OCI-LY3 (cell line): Measurements from ENCODE around the gene ASCL5.
A peak's percentile ranks its signal among the peaks of the same experiment; 100 is the strongest.

Experiments
- H2AFZ ChIP-seq: fragments of 200-600, 300-600 bp; shearing (Covaris generic); 2 replicates; pipeline ENCODE4 v1.6.0; 2014; ENCODE audit warnings: antibody characterized with exemption, low read depth, low read length
- H3K27ac ChIP-seq: fragments of 200-600, 300-600 bp; sonication (generic); 2 replicates; pipeline ENCODE4 v1.5.1; 2014; ENCODE audit warnings: mild to moderate bottlenecking, low read length, moderate library complexity, mixed read lengths
- H3K27me3 ChIP-seq: fragments of 200-600, 300-600 bp; sonication (generic); 2 replicates; pipeline ENCODE4 v1.6.1; 2014; ENCODE audit warnings: low read depth, low read length, mixed read lengths
- H3K36me3 ChIP-seq: fragments of 200-600, 300-600 bp; sonication (generic); replicated peaks from 2 replicates; pipeline ENCODE3; 2014; ENCODE audit warnings: low read depth, low read length, mixed read lengths
- H3K4me1 ChIP-seq: fragments of 300-600, 200-600 bp; sonication (generic); 2 replicates; pipeline ENCODE4 v1.6.1; 2014; ENCODE audit warnings: low read length, mixed read lengths
- H3K4me2 ChIP-seq: fragments of 200-600, 300-600 bp; sonication (generic); 2 replicates; pipeline ENCODE4 v1.6.1; 2014; ENCODE audit warnings: low read length, mixed read lengths
- H3K4me3 ChIP-seq: fragments of 300-600, 200-600 bp; sonication (generic); 2 replicates; pipeline ENCODE4 v1.5.1; 2014; ENCODE audit warnings: antibody characterized with exemption, mild to moderate bottlenecking, low read length, moderate library complexity
- H3K79me2 ChIP-seq: fragments of 300-600, 200-600 bp; shearing (Covaris generic); 2 replicates; pipeline ENCODE4 v1.6.1; 2014; ENCODE audit warnings: mild to moderate bottlenecking, low read length, mixed read lengths
- H3K9ac ChIP-seq: fragments of 300-600, 200-600 bp; shearing (Covaris generic); 2 replicates; pipeline ENCODE4 v1.6.0; 2014; ENCODE audit warnings: mild to moderate bottlenecking, low read length, moderate library complexity
- H3K9me3 ChIP-seq: fragments of 200-600, 300-600 bp; shearing (Covaris generic); 2 replicates; pipeline ENCODE4 v1.6.1; 2014; ENCODE audit warnings: low read length, mixed read lengths; ENCODE audit not compliant: insufficient read depth
- H4K20me1 ChIP-seq: fragments of 200-600, 300-600 bp; sonication (generic); 2 replicates; pipeline ENCODE4 v1.6.1; 2016; ENCODE audit warnings: low read length, mixed read lengths; ENCODE audit not compliant: insufficient read depth
- CTCF ChIP-seq: fragments of 200-600, 300-600 bp; sonication (generic); IDR thresholded peaks from 2 replicates; pipeline ENCODE4 v1.5.1; 2014; ENCODE audit warnings: antibody characterized with exemption, low read length, low read depth
- EZH2phosphoT487 ChIP-seq: fragments of 200-600 bp; shearing (Covaris generic); IDR thresholded peaks from 2 replicates; pipeline ENCODE4 v1.6.1; 2018; ENCODE audit warnings: antibody characterized with exemption, mixed run types, low read depth

Gene ASCL5

GRCh38 chr1:201114245-201115131 lies 12.5 kb downstream of the ASCL5 start:
- peak overlapping the region; percentile 87 for H3K4me2 ChIP-seq
- H3K4me3 ChIP-seq = peak overlapping the region; percentile 59
- TF ChIP-seq CTCF = peak; percentile 85
- no peak for TF ChIP-seq EZH2phosphoT487
- H3K27ac ChIP-seq = no peak overlapping the region
- H3K4me1 ChIP-seq = peaks cover 6% of the 10 kb centered on the region
- H4K20me1 ChIP-seq = no peaks in the 10 kb centered on the region
- peak overlapping the region; percentile 38; the same call in 1 of the 2 replicates for H3K9ac ChIP-seq
- H2AFZ ChIP-seq = peak overlapping the region; percentile 37; the same call in 1 of the 2 replicates
- peaks cover 12% of the 10 kb centered on the region; the same call in 1 of the 2 replicates for H3K27me3 ChIP-seq
- no peaks in the 10 kb centered on the region for H3K9me3 ChIP-seq
- H3K79me2 ChIP-seq = no peaks in the 10 kb centered on the region
- no peaks in the 10 kb centered on the region for H3K36me3 ChIP-seq

- TF ChIP-seq CTCF = no peak
- no peak for TF ChIP-seq EZH2phosphoT487
- H3K9me3 ChIP-seq = no peaks in the 10 kb centered on the region
- peak overlapping the region; percentile 87 for H3K4me2 ChIP-seq
- peaks cover 12% of the 10 kb centered on the region; the same call in 1 of the 2 replicates for H3K27me3 ChIP-seq
- H3K4me1 ChIP-seq = peaks cover 4% of the 10 kb centered on the region
- no peaks in the 10 kb centered on the region for H4K20me1 ChIP-seq
- H2AFZ ChIP-seq = peak overlapping the region; percentile 37; the same call in 1 of the 2 replicates
- H3K36me3 ChIP-seq = no peaks in the 10 kb centered on the region
- H3K27ac ChIP-seq = no peak overlapping the region
- H3K4me3 ChIP-seq = peak overlapping the region; percentile 59
- H3K79me2 ChIP-seq = no peaks in the 10 kb centered on the region
- H3K9ac ChIP-seq = peak overlapping the region; percentile 38; the same call in 1 of the 2 replicates
These were observed 13.3 kb downstream of the ASCL5 start for GRCh38 chr1:201113451-201114244.

GRCh38 chr1:201112926-201113325 lies 14.1 kb downstream of the ASCL5 start:
- Histone ChIP-seq H4K20me1 (no peaks in the 10 kb centered on the region), H3K4me3 (no peak overlapping the region), H3K4me1 (peaks cover 4% of the 10 kb centered on the region), H3K79me2 (no peaks in the 10 kb centered on the region), H3K4me2 (no peak overlapping the region), H3K27me3 (peaks cover 12% of the 10 kb centered on the region; the same call in 1 of the 2 replicates), H3K27ac (no peak overlapping the region), H3K36me3 (no peaks in the 10 kb centered on the region), H3K9ac (no peak overlapping the region), H3K9me3 (no peaks in the 10 kb centered on the region), H2AFZ (no peak overlapping the region)
- TF ChIP-seq CTCF = no peak
- TF ChIP-seq EZH2phosphoT487 = no peak

- Histone ChIP-seq H4K20me1 (no peaks in the 10 kb centered on the region), H3K9me3 (no peaks in the 10 kb centered on the region), H3K4me2 (no peak within 1 kb of the TSS), H3K27me3 (0 out of 2 replicates have a peak, but pooled peaks cover 6% of the 10 kb centered on the region), H3K36me3 (no peaks in the 10 kb centered on the region), H3K79me2 (no peaks in the 10 kb centered on the region), H2AFZ (no peak within 1 kb of the TSS), H3K9ac (no peak within 1 kb of the TSS), H3K4me1 (peaks cover 4% of the 10 kb centered on the region), H3K4me3 (no peak within 1 kb of the TSS), H3K27ac (no peak within 1 kb of the TSS)
- TF ChIP-seq EZH2phosphoT487 (no peak), CTCF (no peak)
These were observed 14.7 kb downstream of the ASCL5 start, which contains the start of gene CACNA1S for GRCh38 chr1:201112173-201112731. TSS of gene CACNA1S (minus strand) at chr1:201112426. CDS start at chr1:201112339, 87 bp downstream.
